Mammary epithelial cell (primary cell): Measurements from ENCODE around the gene GNAS.

Source experiments
- EZH2 ChIP-seq: IDR thresholded peaks from 2 replicates; pipeline ENCODE4 v1.6.1; 2012; ENCODE audit warnings: low read length, inconsistent platforms, borderline replicate concordance
- TF ChIP-seq, protein P1 (sequence below), 2 donors: IDR thresholded peaks in 1 of 2; conservative IDR thresholded peaks in 1 of 2; 2 replicates each; pipeline ENCODE4 v1.5.1; 2011 to 2012; ENCODE audit warnings: inconsistent platforms in 2 of 2, low read length in 2 of 2, mild to moderate bottlenecking in 2 of 2, control low read depth in 1 of 2, low read depth in 1 of 2; ENCODE audit not compliant: insufficient read depth in 1 of 2; ENCODE audit errors: extremely low read depth in 1 of 2

DNA sequence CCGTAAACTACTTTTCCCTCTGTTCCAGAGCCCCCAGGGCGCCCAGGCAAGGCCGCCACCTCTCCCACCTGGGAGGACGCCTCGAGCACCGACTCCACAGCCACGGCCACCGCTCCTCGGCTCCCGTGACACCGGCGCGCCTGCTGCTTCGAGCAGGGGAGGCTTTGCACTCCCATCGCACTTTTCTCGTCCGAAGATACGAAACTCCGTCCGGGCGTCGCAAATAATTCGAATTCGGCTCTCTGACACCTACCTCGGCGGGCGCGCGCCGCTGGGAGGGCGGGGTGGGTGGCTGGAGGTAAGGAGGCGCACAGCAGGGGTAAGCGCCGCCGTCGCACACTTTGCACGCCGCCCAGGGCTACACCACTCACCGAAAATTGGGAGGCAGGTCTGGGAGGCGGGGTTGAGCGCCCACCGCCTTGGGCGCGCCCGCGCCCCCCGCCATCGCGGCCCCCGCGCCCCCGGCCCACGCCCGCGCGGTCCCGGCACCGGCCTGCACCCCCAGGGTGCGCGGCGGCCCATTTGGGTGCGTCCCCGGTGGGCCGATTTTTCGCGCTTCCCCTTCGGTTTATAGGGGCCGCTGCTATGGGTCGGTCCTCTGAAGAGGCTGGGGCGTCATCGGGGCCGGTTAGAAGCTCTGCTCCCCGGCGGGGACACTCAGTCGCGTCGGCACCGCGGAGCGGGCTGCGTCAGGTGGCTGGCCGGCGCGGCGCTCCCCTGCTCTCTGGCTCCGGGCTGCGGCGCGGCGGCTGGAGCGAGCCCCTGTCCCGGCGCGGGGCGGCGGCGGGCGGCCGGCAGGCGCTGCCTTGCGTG is 36.2 kb downstream of the GNAS start:
- TF ChIP-seq EZH2 = no peak
- TF ChIP-seq, protein P1, sequence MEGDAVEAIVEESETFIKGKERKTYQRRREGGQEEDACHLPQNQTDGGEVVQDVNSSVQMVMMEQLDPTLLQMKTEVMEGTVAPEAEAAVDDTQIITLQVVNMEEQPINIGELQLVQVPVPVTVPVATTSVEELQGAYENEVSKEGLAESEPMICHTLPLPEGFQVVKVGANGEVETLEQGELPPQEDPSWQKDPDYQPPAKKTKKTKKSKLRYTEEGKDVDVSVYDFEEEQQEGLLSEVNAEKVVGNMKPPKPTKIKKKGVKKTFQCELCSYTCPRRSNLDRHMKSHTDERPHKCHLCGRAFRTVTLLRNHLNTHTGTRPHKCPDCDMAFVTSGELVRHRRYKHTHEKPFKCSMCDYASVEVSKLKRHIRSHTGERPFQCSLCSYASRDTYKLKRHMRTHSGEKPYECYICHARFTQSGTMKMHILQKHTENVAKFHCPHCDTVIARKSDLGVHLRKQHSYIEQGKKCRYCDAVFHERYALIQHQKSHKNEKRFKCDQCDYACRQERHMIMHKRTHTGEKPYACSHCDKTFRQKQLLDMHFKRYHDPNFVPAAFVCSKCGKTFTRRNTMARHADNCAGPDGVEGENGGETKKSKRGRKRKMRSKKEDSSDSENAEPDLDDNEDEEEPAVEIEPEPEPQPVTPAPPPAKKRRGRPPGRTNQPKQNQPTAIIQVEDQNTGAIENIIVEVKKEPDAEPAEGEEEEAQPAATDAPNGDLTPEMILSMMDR (conservative IDR thresholded peaks at IDR 0.05 in 1 of 2, IDR thresholded peaks at IDR 0.05 in 1 of 2; ENCODE audit: extremely low read depth in 1 of 2, insufficient read depth in 1 of 2, low read depth in 1 of 2, low read length in 2 of 2) = no peak
